Smooth muscle cell (in vitro differentiated cells): ENCODE results near the gene TOMM22. TPM values are rescaled to one million over a fixed set of nuclear protein-coding genes. Genes with fewer than 3 reads are reported as not detected.
A peak's percentile ranks its signal among the peaks of the same experiment; 100 is the strongest.

Experiments used
- DNase-seq: peaks from one replicate; lab custom pipeline; 2025; ENCODE audit not compliant: unreplicated experiment; lab: John Stamatoyannopoulos, UW
- H2AFZ ChIP-seq: fragments of 200-600 bp; sonication (generic); 2 replicates; pipeline ENCODE4 v1.6.0; 2016; ENCODE audit warnings: antibody characterized with exemption, low read depth, mild to moderate bottlenecking
- H3F3A ChIP-seq: fragments of 200-600 bp; sonication (generic); 2 replicates; pipeline ENCODE4 v1.6.0; 2017; ENCODE audit warnings: antibody characterized with exemption, low read depth
- H3K27ac ChIP-seq: fragments of 200-600 bp; sonication (generic); 2 replicates; pipeline ENCODE4 v1.5.1; 2016; ENCODE audit warnings: low read depth, mild to moderate bottlenecking
- H3K27me3 ChIP-seq: fragments of 200-600 bp; sonication (generic); 2 replicates; pipeline ENCODE4 v1.6.1; 2016; ENCODE audit warnings: low read depth, mild to moderate bottlenecking
- H3K36me3 ChIP-seq: fragments of 200-600 bp; sonication (generic); 2 replicates; pipeline ENCODE4 v1.5.1; 2016; ENCODE audit warnings: low read depth
- H3K4me1 ChIP-seq: fragments of 200-600 bp; sonication (generic); 2 replicates; pipeline ENCODE4 v1.5.1; 2016; ENCODE audit warnings: low read depth
- H3K4me2 ChIP-seq: fragments of 200-600 bp; sonication (generic); 2 replicates; pipeline ENCODE4 v1.6.0; 2016; ENCODE audit warnings: mild to moderate bottlenecking
- H3K4me3 ChIP-seq: fragments of 200-600 bp; sonication (generic); 2 replicates; pipeline ENCODE4 v1.5.1; 2016; ENCODE audit warnings: mild to moderate bottlenecking
- H3K79me2 ChIP-seq: fragments of 200-600 bp; sonication (generic); 2 replicates; pipeline ENCODE4 v1.6.0; 2016; ENCODE audit warnings: low read depth, mild to moderate bottlenecking
- H3K9ac ChIP-seq: fragments of 200-600 bp; sonication (generic); 2 replicates; pipeline ENCODE4 v1.6.0; 2016; ENCODE audit warnings: low read depth
- H3K9me3 ChIP-seq: fragments of 200-600 bp; sonication (generic); replicated peaks from 2 replicates; pipeline ENCODE4 v1.5.1; 2016; ENCODE audit warnings: low read depth
- H4K20me1 ChIP-seq: fragments of 200-600 bp; sonication (generic); 2 replicates; pipeline ENCODE4 v1.6.0; 2016; ENCODE audit warnings: low read depth
- CTCF ChIP-seq: fragments of 200-600 bp; sonication (generic); IDR thresholded peaks from 2 replicates; pipeline ENCODE4 v1.5.1; 2017; ENCODE audit warnings: borderline replicate concordance, mild to moderate bottlenecking, antibody characterized with exemption; ENCODE audit not compliant: insufficient read depth, poor library complexity, severe bottlenecking
- WGBS: methylation state at CpG from one replicate; pipeline ENCODE4 v1.1.7; 2016; ENCODE audit warnings: low lambda C conversion rate; 5-methylcytosine and 5-hydroxymethylcytosine counted together
- polyA plus RNA-seq: library from polyadenylated mRNA; unstranded; fragments of >200 nt; fragmentation: Nextera tagmentation; extraction: Ambion mirVana; gene quantifications from 2 replicates; pipeline ENCODE4 v1.2.1, GENCODE V29; 2016
- total RNA-seq: library from RNA; depleted of rRNA; stranded (reverse); fragments of >200 nt; gene quantifications from 2 replicates; pipeline ENCODE4 v1.2.3, GENCODE V29; 2014

Gene TOMM22
- total RNA-seq = 57.5 and 63.3 TPM in 2 replicates
- 64.7 and 71.2 TPM in 2 replicates for polyA plus RNA-seq

GRCh38 chr22:38681582-38682335 lies at the start of gene TOMM22:
TOMM22 (plus strand) TSS chr22:38681957; CDS start chr22:38681979, 22 bp downstream.
- under 1% methylated on average over 57 of the region's 60 CpGs for WGBS
- peak; percentile 32 for TF ChIP-seq CTCF

GRCh38 chr22:38632528-38632927 lies 49.2 kb upstream of the TOMM22 start:
- no peaks in the 10 kb centered on the region for H3K79me2 ChIP-seq
- H3K4me1 ChIP-seq = no peaks in the 10 kb centered on the region
- no peak for TF ChIP-seq CTCF
- no peak overlapping the region for H3K27ac ChIP-seq
- H3K4me2 ChIP-seq = no peak overlapping the region
- no peaks in the 10 kb centered on the region for H3K9me3 ChIP-seq
- no peak overlapping the region for H2AFZ ChIP-seq
- H3K36me3 ChIP-seq = no peaks in the 10 kb centered on the region
- no peaks in the 10 kb centered on the region for H4K20me1 ChIP-seq
- H3F3A ChIP-seq = no peaks in the 10 kb centered on the region
- DNase-seq = no peak
- H3K27me3 ChIP-seq = no peaks in the 10 kb centered on the region
- H3K9ac ChIP-seq = no peak overlapping the region
- 88% methylated on average over 3 of the region's 3 CpGs for WGBS
- no peak overlapping the region for H3K4me3 ChIP-seq

More at GRCh38 chr22:38681582-38682335, at the start of gene TOMM22:
- Histone ChIP-seq H4K20me1 (no peaks in the 10 kb centered on the region), H3K36me3 (peaks cover 7% of the 10 kb centered on the region), H3K27ac (no peak within 1 kb of the TSS), H3K9me3 (no peaks in the 10 kb centered on the region), H3K27me3 (no peaks in the 10 kb centered on the region), H3F3A (no peaks in the 10 kb centered on the region), H2AFZ (peak within 1 kb of the TSS; percentile 74), H3K79me2 (peaks cover 9% of the 10 kb centered on the region), H3K4me2 (peak within 1 kb of the TSS; percentile 92), H3K4me1 (peaks cover 10% of the 10 kb centered on the region), H3K4me3 (peak within 1 kb of the TSS; percentile 87), H3K9ac (peak within 1 kb of the TSS; percentile 83)
- peak; percentile 58 for DNase-seq

- Histone ChIP-seq H3K27me3 (no peaks in the 10 kb centered on the region), H3K27ac (no peak overlapping the region), H3K36me3 (no peaks in the 10 kb centered on the region), H3K4me1 (no peaks in the 10 kb centered on the region), H4K20me1 (no peaks in the 10 kb centered on the region), H3K9ac (no peak overlapping the region), H3K9me3 (no peaks in the 10 kb centered on the region), H2AFZ (no peak overlapping the region), H3K4me3 (no peak overlapping the region), H3K4me2 (no peak overlapping the region), H3F3A (no peaks in the 10 kb centered on the region), H3K79me2 (no peaks in the 10 kb centered on the region)
- WGBS = 94% methylated on average over 2 of the region's 2 CpGs
- TF ChIP-seq CTCF = no peak
- no peak for DNase-seq
These were observed 43.5 kb upstream of the TOMM22 start for GRCh38 chr22:38638216-38638615.

GRCh38 chr22:38638728-38639127 lies 43.0 kb upstream of the TOMM22 start:
- no peak for DNase-seq
- H3K27me3 ChIP-seq = no peaks in the 10 kb centered on the region
- H3K9me3 ChIP-seq = no peaks in the 10 kb centered on the region
- no peaks in the 10 kb centered on the region for H4K20me1 ChIP-seq
- H3K4me2 ChIP-seq = no peak overlapping the region
- no peaks in the 10 kb centered on the region for H3K36me3 ChIP-seq
- TF ChIP-seq CTCF = no peak
- H3K4me1 ChIP-seq = no peaks in the 10 kb centered on the region
- no peaks in the 10 kb centered on the region for H3F3A ChIP-seq
- H2AFZ ChIP-seq = no peak overlapping the region
- H3K9ac ChIP-seq = no peak overlapping the region
- no peaks in the 10 kb centered on the region for H3K79me2 ChIP-seq
- WGBS = 73% methylated on average over 3 of the region's 3 CpGs
- H3K27ac ChIP-seq = no peak overlapping the region
- no peak overlapping the region for H3K4me3 ChIP-seq
